ENCODE results near the gene KIRREL3.

Gene KIRREL3

DNA sequence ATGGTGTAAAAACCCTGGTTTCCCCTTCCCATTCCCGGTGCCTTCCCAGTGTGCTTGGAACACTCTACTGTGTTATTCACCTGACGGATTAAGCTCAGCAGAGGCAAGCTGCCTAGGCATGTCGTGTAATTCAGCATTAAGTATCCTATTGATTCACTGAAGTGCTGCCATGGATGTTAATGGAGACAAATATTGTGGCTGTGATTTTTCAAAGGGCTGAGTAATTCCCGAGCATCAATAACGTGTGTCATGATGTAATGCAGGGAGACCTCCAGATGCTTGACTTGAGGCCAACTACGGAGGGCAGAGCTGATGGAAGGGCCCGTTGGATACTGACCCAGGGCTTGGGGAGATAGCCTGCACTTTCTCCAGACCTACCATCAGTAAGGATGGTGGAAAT is 376.1 kb downstream of the KIRREL3 start:
- DNase-seq (ENCODE audit: extremely low read depth, insufficient read length) = no peak
- H3K4me3 ChIP-seq (replicated peaks; ENCODE audit: low read depth, low read length) = no peak overlapping the region
- H3K27me3 ChIP-seq (replicated peaks; ENCODE audit: control insufficient read depth, insufficient read depth, low read length) = peaks cover 3% of the 10 kb centered on the region
- TF ChIP-seq, protein P1, sequence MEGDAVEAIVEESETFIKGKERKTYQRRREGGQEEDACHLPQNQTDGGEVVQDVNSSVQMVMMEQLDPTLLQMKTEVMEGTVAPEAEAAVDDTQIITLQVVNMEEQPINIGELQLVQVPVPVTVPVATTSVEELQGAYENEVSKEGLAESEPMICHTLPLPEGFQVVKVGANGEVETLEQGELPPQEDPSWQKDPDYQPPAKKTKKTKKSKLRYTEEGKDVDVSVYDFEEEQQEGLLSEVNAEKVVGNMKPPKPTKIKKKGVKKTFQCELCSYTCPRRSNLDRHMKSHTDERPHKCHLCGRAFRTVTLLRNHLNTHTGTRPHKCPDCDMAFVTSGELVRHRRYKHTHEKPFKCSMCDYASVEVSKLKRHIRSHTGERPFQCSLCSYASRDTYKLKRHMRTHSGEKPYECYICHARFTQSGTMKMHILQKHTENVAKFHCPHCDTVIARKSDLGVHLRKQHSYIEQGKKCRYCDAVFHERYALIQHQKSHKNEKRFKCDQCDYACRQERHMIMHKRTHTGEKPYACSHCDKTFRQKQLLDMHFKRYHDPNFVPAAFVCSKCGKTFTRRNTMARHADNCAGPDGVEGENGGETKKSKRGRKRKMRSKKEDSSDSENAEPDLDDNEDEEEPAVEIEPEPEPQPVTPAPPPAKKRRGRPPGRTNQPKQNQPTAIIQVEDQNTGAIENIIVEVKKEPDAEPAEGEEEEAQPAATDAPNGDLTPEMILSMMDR (IDR thresholded peaks at IDR 0.05; ENCODE audit: insufficient read depth, low read length, poor library complexity, severe bottlenecking) = no peak
- no peaks in the 10 kb centered on the region for H3K36me3 ChIP-seq (ENCODE audit: control insufficient read depth, insufficient read depth, low read length)

DNA sequence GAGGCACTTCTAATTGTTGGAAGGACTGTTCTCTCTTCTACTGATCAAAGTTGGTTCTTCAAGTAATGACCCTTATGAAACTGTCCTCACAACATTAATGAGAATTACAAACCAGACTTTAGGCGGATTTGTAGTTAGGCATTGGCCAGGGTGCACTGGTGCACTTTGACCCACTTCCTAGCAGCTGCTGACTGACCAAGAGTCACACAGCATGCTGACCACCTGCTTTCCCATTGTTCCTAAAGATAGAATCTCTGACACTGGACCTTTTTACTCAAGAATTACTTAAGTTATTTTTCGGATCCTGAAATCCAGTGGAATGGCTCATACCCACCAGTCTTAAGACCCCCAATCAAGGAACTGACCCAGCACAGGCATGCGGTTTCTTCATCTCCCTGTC is 381.1 kb downstream of the KIRREL3 start:
- DNase-seq (ENCODE audit: extremely low read depth, insufficient read length) = no peak
- Histone ChIP-seq H3K4me3 (replicated peaks; ENCODE audit: low read depth, low read length) (no peak overlapping the region), H3K27me3 (replicated peaks; ENCODE audit: control insufficient read depth, insufficient read depth, low read length) (peaks cover 3% of the 10 kb centered on the region; the same call in 1 of the 2 replicates), H3K36me3 (ENCODE audit: control insufficient read depth, insufficient read depth, low read length) (no peaks in the 10 kb centered on the region)
- TF ChIP-seq, protein P1 (IDR thresholded peaks at IDR 0.05; ENCODE audit: insufficient read depth, low read length, poor library complexity, severe bottlenecking) = no peak

DNA sequence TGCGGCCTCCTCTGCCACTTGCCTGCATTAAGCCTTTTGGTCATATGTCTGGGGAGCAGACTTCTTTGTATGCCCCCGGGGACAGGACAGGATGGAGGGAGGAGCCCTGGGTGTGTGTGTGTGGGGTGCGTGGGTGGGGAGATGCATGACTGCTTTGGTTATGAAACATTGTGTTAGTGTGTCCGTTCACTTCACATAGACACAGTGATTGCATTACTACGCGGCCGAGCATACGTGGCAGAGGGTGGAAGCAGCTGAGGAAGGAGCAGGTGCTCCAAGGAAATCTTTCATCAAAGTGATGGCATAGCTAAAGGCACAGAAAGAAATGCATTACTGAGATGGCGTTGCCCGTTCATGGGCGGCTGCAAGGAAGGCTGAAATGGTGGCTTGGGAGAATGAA is 384.7 kb downstream of the KIRREL3 start:
- Histone ChIP-seq H3K4me3 (replicated peaks; ENCODE audit: low read depth, low read length) (no peak overlapping the region), H3K27me3 (replicated peaks; ENCODE audit: control insufficient read depth, insufficient read depth, low read length) (0 out of 2 replicates have a peak, but pooled peaks cover 1% of the 10 kb centered on the region), H3K36me3 (ENCODE audit: control insufficient read depth, insufficient read depth, low read length) (no peaks in the 10 kb centered on the region)
- TF ChIP-seq, protein P1 (IDR thresholded peaks at IDR 0.05; ENCODE audit: insufficient read depth, low read length, poor library complexity, severe bottlenecking) = no peak
- no peak for DNase-seq (ENCODE audit: extremely low read depth, insufficient read length)

DNA sequence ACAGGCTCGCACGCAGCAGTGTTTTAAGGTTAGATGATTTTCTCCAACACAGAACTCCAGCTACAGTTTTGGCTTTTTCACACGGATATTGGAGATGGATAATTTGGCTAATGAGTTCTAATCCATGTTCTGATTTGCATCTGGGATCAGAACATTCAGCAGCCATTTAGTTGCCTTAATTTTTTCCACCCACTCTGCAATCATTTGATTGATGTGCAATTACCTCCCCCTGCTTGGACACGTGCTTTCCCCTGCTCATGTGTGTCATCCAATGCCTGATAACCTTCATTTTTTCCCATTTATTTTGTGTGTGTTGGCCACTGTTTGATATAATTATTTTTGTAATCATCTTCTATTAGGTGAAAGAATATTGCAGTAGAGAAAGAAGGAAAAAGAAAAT is 387.3 kb downstream of the KIRREL3 start:
- no peak for DNase-seq (ENCODE audit: extremely low read depth, insufficient read length)
- Histone ChIP-seq H3K36me3 (ENCODE audit: control insufficient read depth, insufficient read depth, low read length) (no peaks in the 10 kb centered on the region), H3K4me3 (replicated peaks; ENCODE audit: low read depth, low read length) (no peak overlapping the region), H3K27me3 (replicated peaks; ENCODE audit: control insufficient read depth, insufficient read depth, low read length) (0 out of 2 replicates have a peak, but pooled peaks cover 1% of the 10 kb centered on the region)
- TF ChIP-seq, protein P1 (IDR thresholded peaks at IDR 0.05; ENCODE audit: insufficient read depth, low read length, poor library complexity, severe bottlenecking) = no peak

DNA sequence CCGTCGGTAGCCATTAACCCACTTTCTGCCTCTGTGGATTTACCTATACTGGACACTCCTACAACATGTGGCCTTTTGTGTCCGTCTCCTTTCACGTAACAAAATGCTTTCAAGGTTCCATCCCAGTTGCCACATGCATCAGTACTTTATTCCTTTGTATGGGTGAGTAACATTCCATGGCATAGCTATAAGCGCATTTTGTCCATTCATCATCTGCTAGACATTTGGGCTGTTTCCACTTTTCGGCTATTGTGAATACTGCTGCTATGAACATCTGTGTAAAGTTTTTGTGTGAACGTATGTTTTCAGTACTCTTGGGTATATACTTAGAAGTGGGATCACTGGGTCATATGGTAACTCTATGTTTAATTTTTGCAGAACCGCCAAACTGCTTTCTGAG is 387.9 kb downstream of the KIRREL3 start:
- H3K36me3 ChIP-seq (ENCODE audit: control insufficient read depth, insufficient read depth, low read length) = no peaks in the 10 kb centered on the region
- TF ChIP-seq, protein P1 (IDR thresholded peaks at IDR 0.05; ENCODE audit: insufficient read depth, low read length, poor library complexity, severe bottlenecking) = no peak
- DNase-seq (ENCODE audit: extremely low read depth, insufficient read length) = no peak
- H3K27me3 ChIP-seq (replicated peaks; ENCODE audit: control insufficient read depth, insufficient read depth, low read length) = 0 out of 2 replicates have a peak, but pooled peaks cover 1% of the 10 kb centered on the region
- no peak overlapping the region for H3K4me3 ChIP-seq (replicated peaks; ENCODE audit: low read depth, low read length)

DNA sequence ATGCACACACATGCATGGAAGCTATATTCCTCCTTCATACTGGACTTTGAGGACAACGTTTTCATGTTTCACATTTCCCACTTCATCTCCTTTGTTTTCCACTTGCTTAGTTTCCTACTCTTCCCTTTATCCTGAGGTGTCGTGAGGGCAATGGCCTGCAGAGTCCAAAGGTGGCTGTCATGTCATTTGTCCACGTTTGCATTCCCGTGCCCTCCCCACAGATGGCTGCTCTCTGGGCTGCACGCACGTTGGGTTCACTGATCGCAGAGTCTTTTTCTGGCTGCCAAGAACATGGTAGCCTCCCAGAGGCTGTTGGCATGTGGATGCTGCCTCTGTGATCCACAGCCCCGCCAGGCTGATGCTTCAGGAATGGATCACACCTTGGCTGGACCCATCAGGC is 389.1 kb downstream of the KIRREL3 start:
- Histone ChIP-seq H3K27me3 (replicated peaks; ENCODE audit: control insufficient read depth, insufficient read depth, low read length) (0 out of 2 replicates have a peak, but pooled peaks cover 1% of the 10 kb centered on the region), H3K36me3 (ENCODE audit: control insufficient read depth, insufficient read depth, low read length) (no peaks in the 10 kb centered on the region), H3K4me3 (replicated peaks; ENCODE audit: low read depth, low read length) (no peak overlapping the region)
- TF ChIP-seq, protein P1 (IDR thresholded peaks at IDR 0.05; ENCODE audit: insufficient read depth, low read length, poor library complexity, severe bottlenecking) = no peak
- DNase-seq (ENCODE audit: extremely low read depth, insufficient read length) = no peak
